ENCODE data around the gene ITPR1. TPM values are rescaled to one million over a fixed set of nuclear protein-coding genes. Genes with fewer than 3 reads are reported as not detected.
A peak's percentile ranks its signal among the peaks of the same experiment; 100 is the strongest.
"Not testable (repeated sequence)": the region's sequence is repeated elsewhere in the genome, so short reads cannot be mapped to it uniquely, and the experiment has no call there.

ITPR1 gene
- total RNA-seq, 1 donor from 2014 or later: 30.4 TPM

GRCh38 chr3:4597208-4597985 lies 104.2 kb downstream of the ITPR1 start:
- DNase-seq: no peak

DNA sequence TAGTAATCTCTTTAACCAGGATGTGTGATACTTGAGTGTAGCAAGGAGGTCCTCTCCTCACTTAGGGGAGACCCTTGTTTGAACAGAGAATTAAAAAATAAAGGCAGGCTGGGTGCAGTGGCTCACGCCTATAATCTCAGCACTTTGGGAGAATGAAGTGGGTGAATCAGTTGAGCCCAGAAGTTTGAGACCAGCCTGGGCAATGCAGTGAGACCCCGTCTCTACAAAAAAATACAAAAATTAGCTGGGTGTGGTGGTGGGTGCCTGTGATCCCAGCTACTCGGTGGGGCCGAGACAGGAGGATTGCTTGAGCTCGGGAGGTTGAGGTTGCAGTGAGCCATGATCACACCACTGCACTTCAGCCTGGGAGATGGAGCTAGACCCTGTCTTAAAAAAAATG lies 105.1 kb downstream of the ITPR1 start:
- DNase-seq: not testable (repeated sequence)

- no peak for DNase-seq
Measured at GRCh38 chr3:4599612-4600011, 106.5 kb downstream of the ITPR1 start.

- no peak for DNase-seq
Measured at GRCh38 chr3:4600493-4600892, 107.3 kb downstream of the ITPR1 start.

DNA sequence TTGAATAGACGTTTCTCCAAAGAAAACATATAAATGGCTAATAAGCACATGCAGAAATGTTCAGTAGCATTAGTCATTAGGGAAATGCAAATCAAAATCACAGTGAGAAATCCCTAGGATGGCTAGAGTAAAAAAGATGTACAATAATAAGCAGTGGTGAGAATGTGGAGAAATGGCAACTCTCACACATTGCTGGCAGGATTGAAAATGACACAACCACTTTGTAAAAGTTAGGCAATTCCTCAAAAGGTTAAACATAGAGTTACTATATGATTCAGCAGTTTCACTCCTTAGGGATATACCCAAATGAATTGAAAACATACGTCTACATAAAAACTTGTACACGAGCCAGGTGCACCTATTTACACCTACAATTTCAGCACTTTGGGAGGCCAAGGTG lies 108.7 kb downstream of the ITPR1 start:
- DNase-seq: no peak

GRCh38 chr3:4604693-4605092 lies 111.5 kb downstream of the ITPR1 start:
- DNase-seq: no peak

GRCh38 chr3:4606911-4607310 lies 113.8 kb downstream of the ITPR1 start:
- DNase-seq: no peak

- DNase-seq: no peak
Measured at GRCh38 chr3:4613366-4613765, 120.2 kb downstream of the ITPR1 start.

DNA sequence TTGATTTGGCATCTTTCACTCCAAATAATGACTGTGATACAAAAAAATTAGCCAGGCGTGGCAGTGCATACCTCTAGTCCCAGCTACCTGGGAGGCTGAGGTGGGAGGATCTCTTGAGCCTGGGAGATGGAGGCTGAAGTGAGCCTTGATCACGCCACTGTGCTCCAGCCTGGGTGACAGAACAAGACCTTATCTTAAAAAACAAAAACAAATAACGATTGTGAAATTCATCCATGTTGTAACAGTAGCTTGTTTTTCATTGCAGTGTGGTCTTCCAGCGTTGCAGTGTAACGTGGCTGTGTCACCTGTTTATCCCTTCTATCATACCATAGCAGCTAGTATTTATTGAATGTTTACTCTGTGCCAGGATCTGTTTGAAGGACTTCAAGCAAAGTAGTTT lies 120.9 kb downstream of the ITPR1 start:
- no peak for DNase-seq

DNA sequence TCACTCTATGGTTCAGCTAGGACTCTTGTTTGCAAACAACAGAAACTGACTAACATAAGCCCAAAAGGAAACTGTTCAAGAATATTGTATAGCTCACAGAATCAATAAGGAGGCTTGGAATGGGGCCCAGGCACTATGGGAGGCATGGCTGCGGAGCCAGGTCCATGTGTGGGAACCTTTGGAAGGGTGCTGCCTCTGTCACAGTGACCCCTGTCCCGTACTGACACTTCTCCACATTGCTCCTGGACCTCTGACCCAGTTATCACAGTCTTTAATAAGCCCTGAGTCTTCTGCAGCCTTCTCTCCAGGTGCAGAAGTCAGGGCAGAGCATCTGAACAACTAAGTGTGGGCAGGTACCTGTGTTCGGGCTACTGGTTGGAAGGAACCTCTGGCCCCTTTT lies 121.8 kb downstream of the ITPR1 start:
- no peak for DNase-seq

DNA sequence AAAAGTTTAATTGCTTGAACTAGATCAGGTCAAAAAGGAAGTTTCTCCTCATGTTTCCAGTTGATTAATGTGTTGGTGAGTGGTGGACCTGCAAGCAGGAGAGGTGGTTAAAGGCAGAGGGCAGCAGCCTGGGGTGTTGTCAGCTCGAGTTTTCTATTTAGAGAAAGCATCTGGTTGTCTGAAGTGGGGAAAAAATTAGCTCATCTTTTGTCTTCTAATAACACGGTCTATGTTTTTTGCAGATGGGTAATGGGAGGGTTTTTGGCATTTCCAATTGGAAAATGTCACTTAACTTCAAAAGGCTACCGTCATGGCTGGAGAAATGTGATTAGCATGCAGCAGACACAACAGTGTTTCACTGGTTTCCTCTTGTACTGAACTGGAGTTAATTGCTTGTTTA lies 122.6 kb downstream of the ITPR1 start:
- DNase-seq: peak; percentile 6

GRCh38 chr3:4623421-4623999 lies 130.4 kb downstream of the ITPR1 start:
- no peak for DNase-seq

- no peak for DNase-seq
Measured at GRCh38 chr3:4627651-4628375, 134.7 kb downstream of the ITPR1 start.

- DNase-seq: no peak
Measured at GRCh38 chr3:4629095-4630007, 136.2 kb downstream of the ITPR1 start.

DNA sequence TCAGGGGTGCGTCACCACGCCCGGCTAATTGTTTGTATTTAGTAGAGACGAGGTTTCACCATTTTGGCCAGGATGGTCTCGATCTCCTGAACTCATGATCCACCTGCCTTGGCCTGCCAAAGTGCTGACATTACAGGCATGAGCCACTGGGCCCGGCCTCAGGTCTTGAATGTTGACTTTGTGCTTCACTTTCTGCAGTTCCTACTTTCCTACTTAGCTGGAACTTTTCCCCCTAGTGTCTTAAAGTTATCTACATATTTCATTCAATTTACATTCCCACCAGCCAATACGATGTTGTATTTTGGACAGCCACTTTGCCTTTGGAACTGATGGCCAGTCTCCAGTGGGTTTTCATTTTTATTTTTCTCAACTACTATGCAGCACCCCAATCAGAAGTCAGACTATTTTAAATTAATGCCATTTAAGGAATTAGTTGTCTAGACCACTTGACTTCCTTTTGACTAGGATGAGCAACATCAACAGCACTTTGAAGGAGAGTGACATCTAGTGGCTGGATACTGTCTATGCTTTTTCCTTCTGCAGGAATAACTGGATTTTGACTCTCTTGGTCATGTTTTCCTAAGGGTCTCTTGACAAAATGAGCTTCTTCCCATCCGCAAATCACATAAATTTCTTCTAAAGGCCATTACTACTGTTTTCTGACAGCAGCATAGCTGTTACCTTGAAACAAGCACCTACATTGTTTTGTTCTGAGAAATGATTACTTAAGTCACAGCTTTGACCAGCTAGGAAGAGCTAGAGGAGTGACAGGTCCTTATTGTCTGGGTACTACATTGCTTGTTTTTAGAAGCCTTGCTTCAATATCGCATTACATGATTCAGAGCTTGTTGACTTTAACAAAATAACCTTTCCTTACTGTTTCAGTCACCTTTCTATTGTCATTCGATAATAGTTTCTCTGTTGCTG lies 140.2 kb downstream of the ITPR1 start:
- peak; percentile 35 for DNase-seq

- no peak for DNase-seq
Measured at GRCh38 chr3:4634894-4635293, 141.7 kb downstream of the ITPR1 start.

DNA sequence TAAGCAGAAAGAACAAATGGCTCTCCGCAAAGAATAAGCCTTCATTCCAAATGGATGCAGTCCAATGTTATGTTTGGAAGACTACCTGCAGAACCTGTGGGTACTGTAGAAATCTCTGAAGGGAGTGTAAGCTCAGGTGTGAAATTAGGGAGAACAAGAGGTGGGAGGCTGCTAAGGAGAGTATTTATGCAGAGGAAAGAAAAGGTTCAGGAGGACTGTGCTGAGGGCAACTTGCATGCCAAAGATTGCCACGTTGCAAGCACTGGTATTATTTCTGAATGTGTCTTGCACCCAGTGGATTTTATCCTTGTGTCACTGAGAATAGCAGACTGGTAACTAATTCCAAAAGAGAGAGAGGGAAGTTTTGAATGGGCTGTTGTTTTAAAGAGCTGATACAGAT lies 144.1 kb downstream of the ITPR1 start:
- DNase-seq: no peak

DNA sequence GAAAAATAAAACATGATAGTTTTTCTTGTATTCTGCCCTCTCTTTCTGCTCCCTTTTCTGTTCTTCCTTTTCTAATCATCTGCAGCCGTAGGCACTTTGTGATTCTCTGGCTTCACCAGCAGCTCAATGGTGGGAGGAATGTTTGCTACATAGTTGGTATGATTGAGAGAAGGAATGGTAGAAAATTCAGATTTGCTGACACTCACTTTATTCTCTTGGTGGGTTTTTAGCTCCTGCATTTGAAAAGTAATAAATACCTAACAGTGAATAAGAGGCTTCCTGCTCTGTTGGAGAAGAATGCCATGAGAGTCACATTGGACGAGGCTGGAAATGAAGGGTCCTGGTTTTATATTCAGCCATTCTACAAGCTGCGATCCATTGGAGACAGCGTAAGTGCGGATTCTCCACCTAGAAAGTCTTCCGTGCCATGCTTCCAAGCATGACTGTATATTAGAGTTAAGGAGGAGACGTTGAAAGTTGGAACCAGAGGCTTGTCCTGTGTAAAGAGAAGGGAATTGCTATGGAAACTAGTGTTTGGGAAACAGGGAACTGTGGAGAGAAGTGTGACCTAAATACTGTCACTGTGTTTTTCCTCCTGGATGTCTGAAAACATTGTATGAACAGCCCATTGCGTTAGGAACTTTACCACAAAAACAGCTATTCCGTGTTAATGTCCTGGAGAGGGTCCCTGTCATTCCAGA lies 148.9 kb downstream of the ITPR1 start:
- DNase-seq: no peak

GRCh38 chr3:4642611-4643010 lies 149.5 kb downstream of the ITPR1 start:
- no peak for DNase-seq

GRCh38 chr3:4643904-4644547 lies 150.9 kb downstream of the ITPR1 start:
- no peak for DNase-seq
